Upper lobe of left lung (tissue), 4 donors: Measurements from ENCODE around the gene ACD.

ENCODE experiments used
- POLR2A ChIP-seq, 4 donors: fragments of 450-650 bp; IDR thresholded peaks; one replicate each; pipeline ENCODE4 v1.5.1; 2016 to 2017; ENCODE audit warnings: antibody characterized with exemption in 4 of 4, mild to moderate bottlenecking in 2 of 4
- TF ChIP-seq, protein P1 (sequence below), 6 experiments: fragments of 450-650 bp in 4 of 6; fragments of 200-600 bp in 2 of 6; sonication (generic) in 2 of 6; IDR thresholded peaks; one replicate each; pipeline ENCODE4 v1.5.1; 2016 to 2019; ENCODE audit warnings: antibody characterized with exemption in 6 of 6

DNA sequence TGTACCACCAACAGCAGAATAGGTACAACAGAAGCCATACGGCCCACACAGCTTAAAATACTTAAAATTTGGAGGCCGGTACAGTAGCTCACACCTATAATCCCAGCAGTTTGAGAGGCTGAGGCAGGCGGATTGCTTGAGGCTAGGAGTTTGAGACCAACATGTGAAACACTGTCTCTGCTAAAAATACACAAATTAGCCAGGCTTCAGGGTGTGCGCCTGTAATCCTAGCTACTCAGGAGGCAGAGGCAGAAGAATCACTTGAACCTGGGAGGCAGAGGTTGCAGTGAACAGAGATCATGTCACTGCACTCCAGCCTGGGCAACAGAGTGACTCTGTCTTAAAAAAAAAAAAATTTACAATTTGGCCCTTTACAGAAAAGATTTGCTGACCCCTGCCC lies 42.1 kb upstream of the ACD start:
- no peak for TF ChIP-seq POLR2A (IDR thresholded peaks at IDR 0.05)
- TF ChIP-seq, protein P1, sequence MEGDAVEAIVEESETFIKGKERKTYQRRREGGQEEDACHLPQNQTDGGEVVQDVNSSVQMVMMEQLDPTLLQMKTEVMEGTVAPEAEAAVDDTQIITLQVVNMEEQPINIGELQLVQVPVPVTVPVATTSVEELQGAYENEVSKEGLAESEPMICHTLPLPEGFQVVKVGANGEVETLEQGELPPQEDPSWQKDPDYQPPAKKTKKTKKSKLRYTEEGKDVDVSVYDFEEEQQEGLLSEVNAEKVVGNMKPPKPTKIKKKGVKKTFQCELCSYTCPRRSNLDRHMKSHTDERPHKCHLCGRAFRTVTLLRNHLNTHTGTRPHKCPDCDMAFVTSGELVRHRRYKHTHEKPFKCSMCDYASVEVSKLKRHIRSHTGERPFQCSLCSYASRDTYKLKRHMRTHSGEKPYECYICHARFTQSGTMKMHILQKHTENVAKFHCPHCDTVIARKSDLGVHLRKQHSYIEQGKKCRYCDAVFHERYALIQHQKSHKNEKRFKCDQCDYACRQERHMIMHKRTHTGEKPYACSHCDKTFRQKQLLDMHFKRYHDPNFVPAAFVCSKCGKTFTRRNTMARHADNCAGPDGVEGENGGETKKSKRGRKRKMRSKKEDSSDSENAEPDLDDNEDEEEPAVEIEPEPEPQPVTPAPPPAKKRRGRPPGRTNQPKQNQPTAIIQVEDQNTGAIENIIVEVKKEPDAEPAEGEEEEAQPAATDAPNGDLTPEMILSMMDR (IDR thresholded peaks at IDR 0.05), result no peak
